ENCODE measurements around the gene KCTD7.
"Not testable (repeated sequence)": the region's sequence is repeated elsewhere in the genome, so short reads cannot be mapped to it uniquely, and the experiment has no call there.

DNA sequence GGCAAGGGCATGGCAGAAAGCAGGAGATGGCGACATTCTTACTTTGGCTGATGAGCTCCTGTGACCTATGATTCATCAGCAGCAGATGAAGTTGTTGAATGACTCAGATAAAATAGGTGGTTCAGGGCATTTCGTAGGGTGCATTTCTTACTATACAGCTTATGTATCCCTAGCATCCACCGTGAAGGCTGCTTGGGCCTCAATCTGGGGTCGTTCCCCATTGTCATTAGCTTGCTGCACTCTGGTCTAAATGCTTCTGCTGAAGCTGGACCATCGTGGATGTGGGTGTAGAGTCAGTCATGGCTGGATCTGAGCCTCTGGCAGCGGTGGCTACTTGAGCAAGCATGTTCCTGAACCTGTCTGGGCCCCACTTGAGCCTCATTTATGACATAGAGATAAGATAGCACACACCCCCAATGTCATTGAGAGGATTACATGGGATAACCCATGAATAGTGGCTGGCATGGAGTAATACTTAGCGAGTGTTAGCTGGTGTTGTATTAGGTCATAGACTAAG, 44.5 kb downstream of the KCTD7 start:
- TF ChIP-seq YY1 (IDR thresholded peaks at IDR 0.05; ENCODE audit: insufficient read depth, insufficient read length); SUZ12 (IDR thresholded peaks at IDR 0.05; ENCODE audit: extremely low read depth, insufficient read depth, insufficient read length): not testable (repeated sequence)

All from NT2/D1 (cell line).